NCI-H2081 (cell line): ENCODE data around the gene CCDC191.

Experiments used
- DNase-seq, 2 experiments: peaks; one replicate each; lab custom pipeline; 2025; lab: John Stamatoyannopoulos, UW

CCDC191 gene

DNA sequence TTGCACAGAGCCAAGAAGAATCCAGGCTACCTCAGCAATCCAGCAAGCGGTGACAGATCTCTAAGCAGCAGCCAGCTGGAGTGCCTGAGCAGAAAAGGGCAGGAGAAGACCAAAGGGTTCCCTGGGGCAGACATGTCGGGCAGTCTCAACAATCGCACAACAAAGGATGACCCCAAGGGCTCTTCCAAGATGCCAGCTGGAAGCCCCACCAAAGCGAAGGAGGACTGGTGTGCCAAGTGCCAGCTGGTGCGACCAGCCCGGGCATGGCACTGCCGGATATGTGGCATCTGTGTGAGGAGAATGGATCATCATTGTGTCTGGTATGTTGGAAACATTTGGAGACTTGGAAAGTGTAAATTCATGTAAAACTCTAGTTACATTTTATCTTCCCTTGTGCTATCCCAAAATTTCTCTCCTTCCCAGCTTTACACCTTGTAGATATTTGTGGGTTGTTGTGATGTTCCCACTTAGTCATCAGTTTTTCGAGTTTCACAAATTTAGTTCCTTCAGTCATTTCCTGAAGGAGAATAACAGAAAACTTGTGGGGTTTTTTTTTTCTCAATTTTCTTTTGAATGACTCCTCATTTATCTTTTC is 102.1 kb downstream of the CCDC191 start:
- DNase-seq = no peak

DNA sequence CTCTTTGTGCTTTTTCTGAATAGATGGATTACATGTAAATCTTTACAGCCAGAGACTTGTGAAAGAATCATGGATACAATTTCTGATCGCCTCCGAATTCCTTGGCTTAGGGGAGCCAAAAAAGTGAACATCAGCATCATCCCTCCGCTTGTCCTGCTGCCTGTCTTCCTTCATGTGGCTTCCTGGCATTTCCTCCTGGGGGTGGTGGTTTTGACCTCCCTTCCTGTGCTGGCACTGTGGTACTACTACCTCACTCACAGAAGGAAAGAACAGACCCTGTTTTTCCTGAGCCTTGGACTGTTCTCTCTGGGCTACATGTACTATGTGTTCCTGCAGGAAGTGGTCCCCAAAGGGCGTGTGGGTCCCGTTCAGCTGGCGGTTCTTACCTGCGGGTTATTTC is 102.6 kb downstream of the CCDC191 start:
- DNase-seq = no peak

GRCh38 chr3:113952921-113953320 is 103.4 kb downstream of the CCDC191 start:
- DNase-seq = no peak

GRCh38 chr3:113948015-113948917 is 108.1 kb downstream of the CCDC191 start:
- DNase-seq = peak in 1 of 2 experiments; percentile 52

GRCh38 chr3:113947372-113948014 is 108.8 kb downstream of the CCDC191 start, which contains the start of gene ZDHHC23:
ZDHHC23 (plus strand) TSS chr3:113948013; CDS start chr3:113948803, 790 bp downstream.
- peak; percentile 78 to 81 for DNase-seq

DNA sequence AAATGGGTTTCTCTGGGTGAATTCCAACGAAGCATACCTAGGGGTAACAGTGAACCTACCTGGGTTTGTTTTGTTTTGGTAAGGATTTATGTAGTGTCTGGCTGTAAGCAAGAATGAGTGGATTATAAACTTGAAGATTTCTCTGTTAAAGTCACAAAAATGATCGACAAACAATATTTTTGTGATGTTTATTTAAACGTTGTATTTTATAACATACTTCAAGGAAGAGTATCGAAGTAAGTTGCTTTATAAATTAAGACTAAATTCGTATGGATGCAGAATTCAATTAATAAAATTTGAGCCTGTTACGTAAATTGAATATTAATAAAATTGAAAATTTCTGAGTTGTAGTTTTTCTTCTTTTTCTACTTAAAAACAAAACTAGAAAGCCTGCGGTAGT is 109.5 kb downstream of the CCDC191 start:
- no peak for DNase-seq

DNA sequence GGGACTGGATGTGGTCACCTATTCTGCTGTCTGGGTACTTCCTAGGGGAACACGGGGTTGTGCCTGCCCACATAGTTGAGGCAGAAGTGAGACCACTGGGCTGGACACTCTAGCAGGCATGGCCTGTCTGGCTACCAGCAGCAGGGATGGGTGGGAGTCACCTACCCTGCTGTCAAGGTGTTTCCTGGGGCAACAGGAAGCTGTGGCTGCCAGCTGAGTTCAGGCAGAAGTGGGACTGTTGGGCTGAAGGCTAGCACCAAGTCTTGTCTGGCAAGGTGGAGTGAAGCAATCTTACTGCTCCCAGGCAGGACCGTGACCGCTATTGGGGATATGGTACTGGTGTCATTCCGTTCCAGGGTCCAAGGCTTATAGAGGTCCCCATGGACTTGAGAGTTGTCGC is 128.8 kb downstream of the CCDC191 start:
- no peak for DNase-seq

DNA sequence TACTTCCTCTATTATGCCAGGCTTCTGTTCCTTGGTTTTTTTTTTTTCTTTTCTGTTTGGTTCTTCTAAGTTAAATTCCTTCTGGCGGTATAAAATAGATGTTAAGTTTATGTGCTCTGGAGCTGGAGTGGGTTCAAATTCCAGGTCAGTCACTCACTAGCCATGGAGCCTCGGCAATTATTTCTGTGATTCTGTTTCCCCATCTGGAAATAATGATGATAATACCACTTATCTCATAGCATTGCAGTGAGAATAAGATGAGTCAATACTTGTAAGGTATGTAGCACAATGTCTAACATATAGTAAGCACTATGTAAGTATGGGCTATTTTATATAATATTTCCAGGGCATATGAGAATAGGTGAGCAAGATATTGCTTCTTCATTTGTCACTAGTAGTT is 141.7 kb downstream of the CCDC191 start:
- no peak for DNase-seq
